ENCODE results near the gene ARSB. TPM values are rescaled to one million over a fixed set of nuclear protein-coding genes. Genes with fewer than 3 reads are reported as not detected.

Gene ARSB
- total RNA-seq, 1 experiment from 2014 or later, result 5.2 TPM

- Mint-ChIP-seq H3K27me3 (ENCODE audit: insufficient read depth, unreplicated experiment) (no peaks in the 10 kb centered on the region), H3K4me3 (ENCODE audit: unreplicated experiment) (no peak overlapping the region), H3K36me3 (ENCODE audit: insufficient read depth, unreplicated experiment) (no peaks in the 10 kb centered on the region), H3K27ac (ENCODE audit: low read depth, unreplicated experiment) (no peak overlapping the region), H3K4me1 (ENCODE audit: insufficient read depth, unreplicated experiment) (no peaks in the 10 kb centered on the region), H3K9me3 (ENCODE audit: unreplicated experiment) (no peaks in the 10 kb centered on the region)
- intact Hi-C loops (cut with micrococcal nuclease), result loop anchor here (10.0 kb wide), 2 partner anchors 315 to 425 kb away; partner anchors contain the start of gene LHFPL2
- BruUV-seq (replicated peaks), result no TSS peak
- CTCF ChIA-PET, result interaction anchor here (0.6 to 1.5 kb wide), 2 partner anchors 244 to 374 kb away, joined by 3 read pairs; no protein-coding TSS in a partner anchor
- no peak for DNase-seq (ENCODE audit: unreplicated experiment)
- POLR2A ChIA-PET, result interaction anchor here (1.2 kb wide), 1 partner anchor 555 kb away, joined by 3 read pairs; no protein-coding TSS in a partner anchor
- TF ChIP-seq, protein P1, sequence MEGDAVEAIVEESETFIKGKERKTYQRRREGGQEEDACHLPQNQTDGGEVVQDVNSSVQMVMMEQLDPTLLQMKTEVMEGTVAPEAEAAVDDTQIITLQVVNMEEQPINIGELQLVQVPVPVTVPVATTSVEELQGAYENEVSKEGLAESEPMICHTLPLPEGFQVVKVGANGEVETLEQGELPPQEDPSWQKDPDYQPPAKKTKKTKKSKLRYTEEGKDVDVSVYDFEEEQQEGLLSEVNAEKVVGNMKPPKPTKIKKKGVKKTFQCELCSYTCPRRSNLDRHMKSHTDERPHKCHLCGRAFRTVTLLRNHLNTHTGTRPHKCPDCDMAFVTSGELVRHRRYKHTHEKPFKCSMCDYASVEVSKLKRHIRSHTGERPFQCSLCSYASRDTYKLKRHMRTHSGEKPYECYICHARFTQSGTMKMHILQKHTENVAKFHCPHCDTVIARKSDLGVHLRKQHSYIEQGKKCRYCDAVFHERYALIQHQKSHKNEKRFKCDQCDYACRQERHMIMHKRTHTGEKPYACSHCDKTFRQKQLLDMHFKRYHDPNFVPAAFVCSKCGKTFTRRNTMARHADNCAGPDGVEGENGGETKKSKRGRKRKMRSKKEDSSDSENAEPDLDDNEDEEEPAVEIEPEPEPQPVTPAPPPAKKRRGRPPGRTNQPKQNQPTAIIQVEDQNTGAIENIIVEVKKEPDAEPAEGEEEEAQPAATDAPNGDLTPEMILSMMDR (IDR thresholded peaks at IDR 0.05; ENCODE audit: unreplicated experiment), result no peak
These were observed 25.3 kb downstream of the ARSB start for GRCh38 chr5:78959767-78960166.

- Mint-ChIP-seq H3K36me3 (ENCODE audit: insufficient read depth, unreplicated experiment) (no peaks in the 10 kb centered on the region), H3K9me3 (ENCODE audit: unreplicated experiment) (no peaks in the 10 kb centered on the region), H3K27me3 (ENCODE audit: insufficient read depth, unreplicated experiment) (no peaks in the 10 kb centered on the region), H3K4me1 (ENCODE audit: insufficient read depth, unreplicated experiment) (no peaks in the 10 kb centered on the region), H3K27ac (ENCODE audit: low read depth, unreplicated experiment) (no peak overlapping the region), H3K4me3 (ENCODE audit: unreplicated experiment) (no peak overlapping the region)
- CTCF ChIA-PET, result interaction anchor here (1.0 kb wide), 1 partner anchor 322 kb away, joined by 3 read pairs; no protein-coding TSS in a partner anchor
- no TSS peak for BruUV-seq (replicated peaks)
- no peak for DNase-seq (ENCODE audit: unreplicated experiment)
- TF ChIP-seq, protein P1 (IDR thresholded peaks at IDR 0.05; ENCODE audit: unreplicated experiment), result no peak
- intact Hi-C loops (cut with micrococcal nuclease), result no loop called here
- POLR2A ChIA-PET, result no interaction called here
These were observed 26.3 kb downstream of the ARSB start for GRCh38 chr5:78958672-78959445.

- CTCF ChIA-PET, result interaction anchor here (0.6 to 1.3 kb wide), 2 partner anchors 9 to 310 kb away, joined by 3 read pairs; no protein-coding TSS in a partner anchor
These were observed 28.2 kb downstream of the ARSB start for GRCh38 chr5:78956901-78957300.

DNA sequence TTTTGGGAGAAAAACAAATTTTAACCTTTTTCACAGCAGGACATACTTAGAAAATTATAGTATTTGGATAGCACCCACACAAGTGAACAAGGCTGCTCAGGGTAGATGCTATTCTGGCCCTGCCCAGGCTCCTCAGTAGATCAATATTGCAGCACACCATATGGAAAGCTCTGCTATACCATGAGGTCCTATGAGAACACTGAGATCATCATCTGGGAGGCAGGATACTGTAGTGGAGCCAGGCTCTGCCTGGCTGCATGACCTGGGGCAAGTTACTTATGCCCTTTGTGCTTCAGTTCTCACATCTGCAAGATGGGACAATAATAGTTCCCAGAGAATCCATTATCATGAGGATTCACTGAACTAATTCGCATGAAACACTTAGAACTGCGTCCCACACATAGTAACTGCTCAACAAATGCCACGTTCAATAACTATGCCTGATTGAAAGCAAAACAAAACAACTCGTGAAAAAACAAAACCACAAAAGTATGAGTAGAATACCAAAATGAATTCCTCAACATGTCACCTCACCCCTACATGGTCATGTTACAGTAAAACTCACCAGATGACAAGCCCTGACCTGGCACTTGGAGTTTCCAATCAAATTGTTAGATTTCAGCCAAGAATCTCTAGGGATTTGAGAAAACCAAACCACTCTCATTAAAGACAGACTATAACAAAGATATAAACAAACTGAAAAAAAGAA is 31.9 kb downstream of the ARSB start:
- ChIA-PET CTCF (no interaction called here), POLR2A (no interaction called here)
- H3K27me3 Mint-ChIP-seq (ENCODE audit: insufficient read depth, unreplicated experiment), result no peaks in the 10 kb centered on the region
- no peak overlapping the region for H3K27ac Mint-ChIP-seq (ENCODE audit: low read depth, unreplicated experiment)
- TF ChIP-seq, protein P1 (IDR thresholded peaks at IDR 0.05; ENCODE audit: unreplicated experiment), result no peak
- BruUV-seq (replicated peaks), result no TSS peak
- no peak for DNase-seq (ENCODE audit: unreplicated experiment)
- no peak overlapping the region for H3K4me3 Mint-ChIP-seq (ENCODE audit: unreplicated experiment)
- no peaks in the 10 kb centered on the region for H3K9me3 Mint-ChIP-seq (ENCODE audit: unreplicated experiment)
- intact Hi-C loops (cut with micrococcal nuclease), result no loop called here
- H3K36me3 Mint-ChIP-seq (ENCODE audit: insufficient read depth, unreplicated experiment), result no peaks in the 10 kb centered on the region
- H3K4me1 Mint-ChIP-seq (ENCODE audit: insufficient read depth, unreplicated experiment), result no peaks in the 10 kb centered on the region

More at GRCh38 chr5:78956901-78957300, 28.2 kb downstream of the ARSB start:
- Mint-ChIP-seq H3K36me3 (ENCODE audit: insufficient read depth, unreplicated experiment) (no peaks in the 10 kb centered on the region), H3K4me3 (ENCODE audit: unreplicated experiment) (no peak overlapping the region), H3K4me1 (ENCODE audit: insufficient read depth, unreplicated experiment) (no peaks in the 10 kb centered on the region), H3K27ac (ENCODE audit: low read depth, unreplicated experiment) (no peak overlapping the region), H3K9me3 (ENCODE audit: unreplicated experiment) (no peaks in the 10 kb centered on the region), H3K27me3 (ENCODE audit: insufficient read depth, unreplicated experiment) (no peaks in the 10 kb centered on the region)
- TF ChIP-seq, protein P1 (IDR thresholded peaks at IDR 0.05; ENCODE audit: unreplicated experiment), result no peak
- no peak for DNase-seq (ENCODE audit: unreplicated experiment)
- intact Hi-C loops (cut with micrococcal nuclease), result no loop called here
- POLR2A ChIA-PET, result no interaction called here
- no TSS peak for BruUV-seq (replicated peaks)
